Head of caudate nucleus (tissue), 42 donors: ENCODE data around the gene ECPAS.
"Not testable (repeated sequence)": the region's sequence is repeated elsewhere in the genome, so short reads cannot be mapped to it uniquely, and the experiment has no call there.

Experiments
- DNase-seq, 42 donors: peaks; one replicate each; pipeline versions ENCODE4 v3.0.0 to v3.0.0-alpha.2; 2020 to 2021; ENCODE audit warnings: mixed read lengths in 7 of 42
- intact Hi-C: fragments of 100-400 bp; cut with DNase I; formaldehyde crosslinking; loops from one replicate; pipeline ENCODE4 v1.15.0; 2022

The ECPAS gene

GRCh38 chr9:111381006-111381405, 103.2 kb downstream of the ECPAS start:
- no peak for DNase-seq
- intact Hi-C loops = no loop called here

- no peak for DNase-seq
- intact Hi-C loops = no loop called here
These were observed 108.2 kb downstream of the ECPAS start for GRCh38 chr9:111375817-111376564.

GRCh38 chr9:111375062-111375461, 109.1 kb downstream of the ECPAS start:
- intact Hi-C loops = no loop called here
- DNase-seq = no peak

- intact Hi-C loops = no loop called here
- no peak for DNase-seq
These were observed 111.9 kb downstream of the ECPAS start for GRCh38 chr9:111372297-111372696.

- intact Hi-C loops = no loop called here
- no peak for DNase-seq
These were observed 117.2 kb downstream of the ECPAS start for GRCh38 chr9:111366978-111367377.

GRCh38 chr9:111362526-111362925, 121.7 kb downstream of the ECPAS start:
- no peak for DNase-seq
- intact Hi-C loops = no loop called here

- intact Hi-C loops = no loop called here
- DNase-seq = no peak
These were observed 123.3 kb downstream of the ECPAS start for GRCh38 chr9:111360881-111361280.

GRCh38 chr9:111356481-111357244, 127.5 kb downstream of the ECPAS start:
- DNase-seq = peak in 8 of 42 donors; percentile 5 to 44 (median 11)
- intact Hi-C loops = no loop called here

- intact Hi-C loops = no loop called here
- DNase-seq = no peak
These were observed 131.6 kb downstream of the ECPAS start for GRCh38 chr9:111352545-111352944.

GRCh38 chr9:111350556-111350955, 133.6 kb downstream of the ECPAS start:
- intact Hi-C loops = no loop called here
- no peak for DNase-seq

- intact Hi-C loops = no loop called here
- no peak for DNase-seq
These were observed 134.4 kb downstream of the ECPAS start for GRCh38 chr9:111349766-111350165.

GRCh38 chr9:111348821-111349271, 135.3 kb downstream of the ECPAS start:
- no peak for DNase-seq
- intact Hi-C loops = no loop called here

- DNase-seq, intact Hi-C loops: not testable (repeated sequence)
These were observed 149.8 kb downstream of the ECPAS start for GRCh38 chr9:111334318-111334863.

GRCh38 chr9:111330124-111330523, 154.1 kb downstream of the ECPAS start, which contains the start of gene OR2K2:
TSS of gene OR2K2 (minus strand) at chr9:111330224. CDS start at chr9:111328433, 1,791 bp downstream.
- DNase-seq = no peak
- intact Hi-C loops = no loop called here

GRCh38 chr9:111320631-111321030, 163.6 kb downstream of the ECPAS start:
- DNase-seq = no peak
- intact Hi-C loops = no loop called here

GRCh38 chr9:111316796-111317195, 167.4 kb downstream of the ECPAS start:
- DNase-seq = no peak
- intact Hi-C loops = no loop called here
